Natural killer cell treated with Interleukin-12 subunit alpha and Interleukin-12 subunit beta and Interleukin-15 and Interleukin-18, amount 100 ng/mL, for 72 hours (primary cell): Measurements from ENCODE around the gene VPS13D. TPM values are rescaled to one million over a fixed set of nuclear protein-coding genes. Genes with fewer than 3 reads are reported as not detected.

Experiments
- ATAC-seq, 2 donors: fragments of 150-1000 bp; cut with Tn5 transposase in 1 of 2; sonication (Bioruptor Pico), chemical (Tn5 transposase) in 1 of 2; 2 replicates each; pipeline ENCODE4 v1.10.0; 2021
- DNase-seq: peaks from one replicate; pipeline ENCODE4 v3.0.0; 2022; ENCODE audit warnings: low spot score
- H3K27ac Mint-ChIP-seq, 2 donors: 1 replicate in 1 of 2; 2 replicates in 1 of 2; pipeline ENCODE4 v1.8.0; 2022; ENCODE audit warnings: mixed read lengths in 2 of 2, mild to moderate bottlenecking in 1 of 2, moderate library complexity in 1 of 2
- H3K27me3 Mint-ChIP-seq, 2 donors: 1 replicate in 1 of 2; 2 replicates in 1 of 2; pipeline ENCODE4 v1.8.0; 2022; ENCODE audit warnings: mixed read lengths in 2 of 2
- H3K36me3 Mint-ChIP-seq: one replicate; pipeline ENCODE4 v1.8.0; 2022; ENCODE audit warnings: mixed read lengths
- H3K4me1 Mint-ChIP-seq, 2 donors: 1 replicate in 1 of 2; 2 replicates in 1 of 2; pipeline ENCODE4 v1.8.0; 2022; ENCODE audit warnings: low read depth in 2 of 2, mixed read lengths in 2 of 2, mild to moderate bottlenecking in 1 of 2
- H3K4me3 Mint-ChIP-seq: one replicate; pipeline ENCODE4 v1.8.0; 2022; ENCODE audit warnings: mixed read lengths
- H3K9me3 Mint-ChIP-seq: 2 replicates; pipeline ENCODE4 v1.8.0; 2022; ENCODE audit warnings: mixed read lengths
- total RNA-seq, 2 donors: library from RNA; stranded (reverse); gene quantifications; one replicate each; pipeline ENCODE4 v1.2.3, GENCODE V29; 2022

Gene VPS13D
- total RNA-seq, 2 donors from 2014 or later, result 41.8 to 71.7 TPM

DNA sequence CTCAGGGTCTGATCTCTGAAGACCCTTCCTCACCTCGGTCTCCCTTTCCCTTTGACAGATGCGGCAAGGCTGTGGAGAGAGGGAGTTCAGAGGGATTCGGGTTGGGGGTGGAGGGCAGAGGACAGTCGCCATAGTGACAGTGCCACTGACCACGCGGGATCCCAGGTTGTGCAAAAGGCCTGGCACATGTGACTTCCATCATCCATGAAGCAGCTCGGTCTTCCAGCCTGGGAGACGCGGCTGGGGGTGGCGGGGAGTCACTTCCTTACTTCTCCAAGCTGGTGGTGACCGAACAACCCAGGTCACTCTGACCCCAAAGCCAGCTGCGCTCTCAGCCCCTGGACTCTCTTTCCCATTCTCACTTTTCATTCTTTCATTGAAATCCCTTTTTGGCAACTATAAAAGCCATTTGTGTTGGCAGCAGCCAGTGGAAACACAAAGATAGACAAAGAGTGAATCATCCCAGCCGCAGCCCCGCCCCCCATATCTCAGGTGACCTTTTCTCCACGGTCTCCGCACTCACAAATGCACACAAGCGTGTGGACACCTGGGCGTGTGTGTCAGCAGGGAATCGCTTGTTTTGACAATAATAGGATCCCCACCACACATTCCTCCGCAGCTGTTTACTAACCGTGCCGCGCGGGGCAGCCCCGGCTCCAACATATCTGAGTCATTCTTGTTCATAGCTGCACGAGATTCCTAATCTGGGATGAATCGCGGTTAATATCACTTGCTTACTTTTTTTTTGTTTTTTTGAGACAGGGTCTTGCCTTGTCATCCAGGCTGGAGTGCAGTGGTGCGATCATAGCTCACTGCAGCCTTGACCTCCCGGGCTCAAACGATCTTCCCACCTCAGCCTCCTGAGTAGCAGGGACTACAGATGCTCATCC, 319.9 kb downstream of the VPS13D start:
- Mint-ChIP-seq H3K36me3 (no peaks in the 10 kb centered on the region), H3K4me1 (peaks cover 0 to 16% of the 10 kb centered on the region in 2 donors), H3K9me3 (no peaks in the 10 kb centered on the region), H3K27me3 (no peaks in the 10 kb centered on the region), H3K27ac (peak overlapping the region in 1 of 2 donors; percentile 77), H3K4me3 (no peak overlapping the region)
- DNase-seq (no peak), ATAC-seq (no peak)

DNA sequence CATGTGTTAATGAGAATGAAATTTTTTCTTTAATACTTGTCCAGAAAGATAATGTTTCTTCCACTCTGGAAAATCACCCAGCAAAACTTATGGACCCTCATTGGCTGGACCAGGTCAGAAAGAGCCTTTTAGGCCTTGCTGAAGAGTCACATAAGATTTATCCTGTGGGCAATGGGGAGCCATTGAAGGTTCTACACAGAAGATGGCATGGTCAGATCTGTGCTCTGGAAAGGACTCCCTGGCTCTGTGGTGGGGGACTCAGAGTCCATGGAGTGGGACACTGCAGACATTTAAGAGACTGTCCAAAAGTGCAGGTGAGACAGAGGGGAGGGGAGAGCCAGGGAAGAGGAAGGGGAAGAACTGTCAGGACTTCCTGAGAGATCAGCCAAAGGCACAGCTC, 321.8 kb downstream of the VPS13D start:
- no peak for DNase-seq
- Mint-ChIP-seq H3K27me3 (no peaks in the 10 kb centered on the region), H3K4me1 (peaks cover 0 to 13% of the 10 kb centered on the region in 2 donors), H3K4me3 (no peak overlapping the region), H3K36me3 (no peaks in the 10 kb centered on the region), H3K27ac (no peak overlapping the region), H3K9me3 (no peaks in the 10 kb centered on the region)
- no peak for ATAC-seq

DNA sequence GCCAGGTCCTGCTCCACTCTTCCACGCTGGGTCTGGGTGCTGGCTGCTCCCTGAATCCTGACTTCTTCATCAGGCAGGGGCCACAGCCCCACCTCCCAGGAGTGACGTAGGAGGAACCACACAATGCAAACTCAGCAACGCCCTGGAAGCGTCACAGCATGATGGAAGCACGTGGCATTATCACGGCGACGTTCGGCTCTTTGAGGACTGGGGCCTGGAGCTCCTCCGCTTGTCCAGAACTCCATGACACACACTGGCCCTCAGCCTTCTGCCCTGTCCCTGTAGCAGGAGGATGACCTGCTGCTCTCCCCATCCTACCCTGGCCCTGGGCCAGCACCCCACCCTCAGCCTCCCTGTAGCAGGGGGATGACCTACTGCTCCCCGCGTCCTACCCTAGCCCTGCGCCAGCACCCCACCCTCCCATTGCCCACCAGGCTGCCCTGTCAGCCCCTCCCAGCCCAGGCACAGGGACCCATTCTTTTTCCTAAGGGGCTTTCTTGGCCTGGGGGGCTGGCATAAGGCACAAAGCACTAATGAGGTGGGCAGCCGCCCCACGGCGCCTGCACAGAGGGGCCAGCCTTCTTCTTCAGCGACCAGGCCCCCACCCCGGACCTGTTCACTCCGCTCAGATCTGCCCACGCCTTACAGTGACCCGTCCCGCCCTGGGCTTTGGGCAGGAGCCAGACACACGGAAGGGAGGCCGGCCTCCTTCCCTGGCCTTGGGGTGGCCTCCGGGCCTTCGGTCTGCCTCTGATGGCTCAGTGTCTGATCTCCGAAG, 322.5 kb downstream of the VPS13D start:
- H3K9me3 Mint-ChIP-seq, result no peaks in the 10 kb centered on the region
- H3K27ac Mint-ChIP-seq, result peak overlapping the region in 1 of 2 donors; percentile 55
- H3K36me3 Mint-ChIP-seq, result no peaks in the 10 kb centered on the region
- H3K4me3 Mint-ChIP-seq, result no peak overlapping the region
- H3K27me3 Mint-ChIP-seq, result no peaks in the 10 kb centered on the region
- peaks cover 0 to 13% of the 10 kb centered on the region in 2 donors for H3K4me1 Mint-ChIP-seq
- DNase-seq, result no peak
- peak in 1 of 2 donors; percentile 17 for ATAC-seq

DNA sequence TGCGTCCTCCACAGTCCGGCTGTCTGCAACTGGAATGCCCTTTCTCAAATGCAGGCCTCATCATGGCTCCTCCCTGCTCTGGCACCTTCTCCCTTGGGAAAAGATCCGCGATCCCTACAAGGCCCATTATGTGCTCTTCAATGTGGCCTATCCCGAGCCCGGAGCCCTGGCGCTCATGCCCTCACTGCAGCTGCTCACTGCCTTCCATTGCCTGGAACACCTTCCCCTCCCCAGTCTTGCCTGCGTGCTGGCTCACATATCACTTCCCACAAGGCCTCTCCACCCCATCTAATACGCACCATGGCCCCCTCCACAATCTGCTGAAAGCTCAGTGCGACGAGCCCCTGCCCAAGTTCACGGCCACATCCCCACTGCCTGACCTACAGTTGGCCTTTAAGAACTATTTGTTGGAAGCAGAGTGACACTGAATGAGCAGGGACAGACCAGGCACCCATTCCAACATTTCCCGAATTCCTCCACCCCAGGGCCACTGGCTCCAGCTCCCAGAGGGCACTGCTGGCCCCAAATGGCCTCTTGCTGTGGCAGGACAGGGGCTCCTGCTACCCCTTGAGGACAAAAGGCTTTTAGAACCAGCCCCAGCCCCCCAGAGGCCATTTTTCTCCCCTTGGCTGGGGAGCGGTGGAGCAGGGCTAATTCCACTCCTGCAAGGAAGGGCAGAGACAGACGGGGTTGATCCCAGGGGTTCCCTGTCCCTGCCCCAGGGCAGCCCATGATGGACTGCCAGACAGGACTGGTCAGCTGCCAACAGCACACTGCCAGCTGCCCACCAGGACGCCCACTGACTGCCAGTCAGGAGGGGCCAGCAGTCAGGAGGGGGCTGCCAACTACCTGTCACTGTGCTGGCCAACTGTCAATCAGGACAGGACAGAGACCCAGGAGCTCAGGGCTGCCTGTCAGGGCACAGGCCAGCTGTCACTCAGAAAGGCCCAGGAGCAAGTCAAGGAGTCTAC, 323.4 kb downstream of the VPS13D start:
- H3K9me3 Mint-ChIP-seq, result no peaks in the 10 kb centered on the region
- no peaks in the 10 kb centered on the region for H3K36me3 Mint-ChIP-seq
- no peak for ATAC-seq
- peak overlapping the region in 1 of 2 donors; percentile 55 for H3K27ac Mint-ChIP-seq
- no peaks in the 10 kb centered on the region for H3K27me3 Mint-ChIP-seq
- H3K4me3 Mint-ChIP-seq, result no peak overlapping the region
- DNase-seq, result no peak
- peaks cover 0 to 15% of the 10 kb centered on the region in 2 donors for H3K4me1 Mint-ChIP-seq

DNA sequence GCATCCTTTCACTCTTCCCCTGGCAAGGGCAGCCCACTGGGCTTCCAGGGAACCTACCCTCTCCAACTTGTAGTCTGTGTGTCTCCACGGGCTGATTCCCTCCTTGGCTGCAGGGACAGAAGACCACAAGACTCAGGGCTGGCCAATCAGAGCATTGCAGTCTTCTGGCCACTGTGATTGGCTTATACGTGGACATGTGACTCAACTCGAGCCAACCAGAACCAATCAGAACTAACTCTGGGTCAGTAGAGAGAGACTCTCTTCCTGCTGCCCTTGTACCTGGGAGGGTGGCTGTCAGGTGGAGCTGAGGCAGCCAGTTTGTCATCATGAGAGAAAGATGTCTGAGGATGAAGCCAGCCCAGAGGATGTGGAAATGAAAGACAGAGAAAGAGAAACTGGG, 324.1 kb downstream of the VPS13D start:
- Mint-ChIP-seq H3K4me3 (no peak overlapping the region), H3K27ac (peak overlapping the region in 1 of 2 donors; percentile 18), H3K27me3 (no peaks in the 10 kb centered on the region), H3K36me3 (no peaks in the 10 kb centered on the region), H3K9me3 (no peaks in the 10 kb centered on the region), H3K4me1 (peaks cover 0 to 15% of the 10 kb centered on the region in 2 donors)
- DNase-seq (no peak), ATAC-seq (no peak)

DNA sequence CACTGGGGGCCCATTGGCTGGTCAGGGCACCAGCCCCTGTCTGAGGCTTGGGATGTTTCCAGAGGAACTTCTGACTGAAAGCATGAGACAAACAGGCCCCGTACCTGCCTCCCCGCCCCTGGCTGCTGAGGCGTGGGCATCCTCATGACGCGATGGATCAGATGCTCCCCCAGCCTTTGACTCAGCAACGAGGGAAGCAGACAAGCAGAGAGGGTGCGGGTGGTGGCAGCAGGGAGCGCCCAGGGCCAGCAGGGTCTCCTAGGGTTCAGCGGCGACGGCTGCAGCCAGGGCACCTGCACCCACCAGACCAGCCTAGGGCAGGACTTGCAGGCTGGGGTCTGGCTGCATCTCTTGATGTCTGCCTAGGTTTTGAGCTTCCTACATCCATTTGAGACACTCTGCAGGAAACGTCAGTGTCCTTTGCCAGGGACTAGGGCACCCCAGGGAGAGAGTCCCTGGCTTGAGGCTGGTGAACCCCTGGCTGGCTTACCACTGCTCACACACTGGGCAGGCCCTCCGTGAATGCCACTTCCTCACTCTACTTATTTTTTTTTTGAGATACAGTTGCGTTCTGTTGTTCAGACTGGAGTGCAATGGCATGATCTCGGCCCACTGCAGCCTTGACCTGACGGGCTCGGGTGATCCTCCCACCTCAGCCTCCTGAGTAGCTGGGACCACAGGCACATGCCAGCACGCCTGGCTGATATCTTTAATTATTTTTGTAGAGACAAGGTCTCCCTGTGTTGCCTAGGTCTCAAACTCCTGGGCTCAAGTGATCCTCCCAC, 324.9 kb downstream of the VPS13D start:
- no peaks in the 10 kb centered on the region for H3K36me3 Mint-ChIP-seq
- H3K9me3 Mint-ChIP-seq, result no peaks in the 10 kb centered on the region
- peak overlapping the region in 1 of 2 donors; percentile 18 for H3K27ac Mint-ChIP-seq
- no peak overlapping the region for H3K4me3 Mint-ChIP-seq
- H3K4me1 Mint-ChIP-seq, result peaks cover 0 to 15% of the 10 kb centered on the region in 2 donors
- DNase-seq, result no peak
- H3K27me3 Mint-ChIP-seq, result no peaks in the 10 kb centered on the region
- no peak for ATAC-seq

DNA sequence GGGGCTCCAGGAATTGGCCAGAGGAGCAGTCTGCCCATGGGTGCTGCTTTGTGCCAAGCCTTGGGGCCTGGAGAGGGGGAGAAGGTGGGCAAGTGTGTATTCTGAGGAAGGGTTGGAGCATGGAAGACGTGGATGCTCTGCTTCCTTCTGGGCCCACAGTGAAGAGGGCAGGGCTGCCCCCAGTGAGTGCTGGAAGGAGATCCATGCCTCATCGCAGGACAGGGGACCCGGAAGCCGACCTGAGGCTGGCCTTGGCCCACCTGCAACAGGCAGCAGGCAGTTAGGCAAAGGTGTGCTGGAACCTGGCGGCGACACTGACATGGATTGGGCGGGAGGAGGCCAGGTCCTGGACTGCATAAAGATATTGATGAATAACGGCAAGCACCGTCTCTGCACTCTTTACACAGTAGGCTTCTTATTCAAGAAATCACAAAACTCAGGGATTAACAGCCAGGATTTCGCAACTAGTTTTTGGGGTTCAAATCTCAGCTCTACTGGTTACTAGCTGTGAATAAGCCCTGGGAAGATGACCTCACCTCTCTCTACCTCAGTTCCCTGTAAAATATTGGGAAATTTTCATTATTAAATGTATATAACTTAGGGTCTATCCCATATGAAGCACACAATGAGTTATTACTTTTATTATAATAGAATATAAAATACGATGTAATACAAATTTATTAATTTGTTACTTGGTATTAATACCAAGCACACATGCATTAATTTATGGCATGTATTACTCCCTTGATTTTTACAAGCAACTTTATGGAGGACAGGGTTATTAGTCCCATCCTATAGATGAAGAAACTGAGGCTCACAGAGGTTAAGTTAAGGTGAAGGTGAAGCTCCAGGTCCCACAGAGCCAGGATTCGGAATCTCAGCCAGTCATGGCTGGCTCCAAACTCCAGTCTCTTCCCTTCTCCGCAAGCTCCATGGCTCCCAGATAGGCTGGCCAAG, 325.9 kb downstream of the VPS13D start:
- H3K27me3 Mint-ChIP-seq, result no peaks in the 10 kb centered on the region
- ATAC-seq (no peak), DNase-seq (no peak)
- peaks cover 0 to 18% of the 10 kb centered on the region in 2 donors for H3K4me1 Mint-ChIP-seq
- no peak overlapping the region for H3K27ac Mint-ChIP-seq
- no peaks in the 10 kb centered on the region for H3K9me3 Mint-ChIP-seq
- no peaks in the 10 kb centered on the region for H3K36me3 Mint-ChIP-seq
- no peak overlapping the region for H3K4me3 Mint-ChIP-seq

DNA sequence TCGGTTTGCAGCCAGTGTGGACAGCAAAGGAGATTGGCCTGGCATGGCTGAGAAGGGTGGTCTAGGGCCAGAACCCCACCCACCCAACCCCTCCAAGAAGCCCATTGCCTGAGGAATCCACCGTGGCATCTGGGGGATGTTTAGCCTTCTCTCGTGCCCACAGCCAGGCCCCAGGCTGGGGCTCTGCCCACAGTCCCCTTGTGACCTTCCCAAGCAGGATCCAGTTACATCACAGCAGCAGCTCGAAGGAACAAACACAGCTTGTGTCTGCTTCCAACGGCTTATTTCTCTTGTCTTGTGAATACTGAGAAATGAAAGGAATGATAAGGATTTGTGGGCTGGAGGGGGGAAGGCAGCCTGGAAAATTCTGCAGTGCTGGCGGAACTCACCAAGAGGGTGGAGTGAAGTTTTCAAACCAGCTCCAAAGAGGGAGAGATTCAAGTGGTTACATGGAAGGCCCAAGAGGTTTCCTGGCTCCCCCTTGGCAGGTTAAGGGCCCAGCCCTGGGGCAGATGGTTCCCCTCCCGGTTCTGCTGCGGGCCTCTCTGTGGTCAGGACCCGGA, 326.6 kb downstream of the VPS13D start:
- no peaks in the 10 kb centered on the region for H3K36me3 Mint-ChIP-seq
- DNase-seq, result peak; percentile 44
- peaks cover 0 to 15% of the 10 kb centered on the region in 2 donors for H3K4me1 Mint-ChIP-seq
- H3K27ac Mint-ChIP-seq, result peak overlapping the region in 1 of 2 donors; percentile 57
- H3K27me3 Mint-ChIP-seq, result no peaks in the 10 kb centered on the region
- no peak overlapping the region for H3K4me3 Mint-ChIP-seq
- no peak for ATAC-seq
- H3K9me3 Mint-ChIP-seq, result no peaks in the 10 kb centered on the region

DNA sequence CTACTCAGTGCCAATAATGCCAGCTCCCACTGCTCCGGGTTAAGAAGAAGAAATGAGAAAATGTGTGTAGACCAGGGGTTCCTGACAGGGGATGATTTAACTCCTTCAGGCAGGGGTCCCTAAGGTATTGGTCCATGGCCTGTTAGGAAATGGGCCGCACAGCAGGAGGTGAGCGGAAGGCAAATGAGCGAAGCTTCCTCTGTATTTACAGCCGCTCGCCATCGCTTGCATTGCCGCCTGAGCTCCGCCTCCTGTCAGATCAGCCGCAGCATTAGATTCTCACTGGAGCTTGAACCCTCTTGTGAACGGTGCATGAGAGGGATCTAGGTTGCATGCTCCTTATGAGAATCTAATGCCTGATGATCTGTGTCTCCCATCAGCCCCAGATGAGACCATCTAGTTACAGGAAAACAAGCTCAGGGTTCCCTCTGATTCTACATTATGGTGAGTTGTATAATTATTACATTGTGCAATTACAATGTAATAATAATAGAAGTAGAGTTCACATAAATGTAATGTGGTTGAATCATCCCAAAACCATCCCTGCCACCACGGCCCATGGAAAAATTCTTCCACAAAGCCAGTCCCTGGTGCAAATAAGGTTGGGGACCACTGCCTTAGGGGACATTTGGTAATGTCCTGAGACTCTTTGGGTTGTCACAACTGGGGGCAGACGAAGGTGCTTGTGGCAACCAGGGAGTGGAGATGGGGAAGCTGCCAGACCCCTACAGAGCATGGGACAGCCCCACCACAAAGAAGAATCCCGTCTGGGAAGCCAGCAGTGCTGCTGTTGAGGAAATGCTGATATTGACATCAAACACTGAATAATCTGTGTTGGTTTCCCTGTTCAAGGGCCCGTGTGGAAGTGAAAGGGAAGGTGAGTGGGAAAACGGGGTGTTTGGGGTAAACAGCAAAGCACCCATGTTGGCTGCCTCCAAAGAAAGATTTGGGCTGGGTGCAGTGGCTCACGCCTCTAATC, 327.4 kb downstream of the VPS13D start:
- H3K27me3 Mint-ChIP-seq, result no peaks in the 10 kb centered on the region
- peak overlapping the region in 1 of 2 donors; percentile 57 for H3K27ac Mint-ChIP-seq
- H3K36me3 Mint-ChIP-seq, result peaks cover under 1% of the 10 kb centered on the region
- peaks cover 0 to 15% of the 10 kb centered on the region in 2 donors for H3K4me1 Mint-ChIP-seq
- peaks cover 1% of the 10 kb centered on the region for H3K9me3 Mint-ChIP-seq
- DNase-seq, result peak; percentile 44
- H3K4me3 Mint-ChIP-seq, result no peak overlapping the region
- ATAC-seq, result no peak

DNA sequence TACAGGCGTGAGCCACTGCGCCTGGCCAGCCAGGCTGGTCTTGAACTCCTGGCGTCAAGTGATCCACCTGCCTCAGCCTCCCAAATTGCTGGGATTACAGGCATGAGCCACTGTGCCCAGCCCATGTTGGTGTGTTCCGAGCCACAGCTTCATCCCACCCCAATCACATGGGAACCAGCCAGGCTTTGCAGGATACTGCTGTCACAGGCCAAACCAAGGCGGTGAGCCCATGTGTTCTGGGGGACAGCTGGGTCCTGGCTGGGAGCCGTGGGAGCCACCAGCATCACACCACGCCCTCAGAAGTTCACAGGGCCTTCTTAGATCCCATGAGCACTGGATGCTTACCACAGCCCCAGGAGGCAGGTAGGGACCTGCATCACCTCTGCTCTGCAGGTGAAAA, 331.3 kb downstream of the VPS13D start:
- Mint-ChIP-seq H3K36me3 (peaks cover 26% of the 10 kb centered on the region), H3K4me3 (no peak overlapping the region), H3K27me3 (no peaks in the 10 kb centered on the region), H3K4me1 (peaks cover 0 to 9% of the 10 kb centered on the region in 2 donors), H3K27ac (no peak overlapping the region), H3K9me3 (peaks cover 16% of the 10 kb centered on the region)
- DNase-seq (no peak), ATAC-seq (no peak)
